ENCODE measurements around the gene ANKMY1. TPM values are rescaled to one million over a fixed set of nuclear protein-coding genes. Genes with fewer than 3 reads are reported as not detected.

ANKMY1 gene
- total RNA-seq, 4 donors from 2014 or later: 15.1 to 64.0 (median 27.5) TPM

DNA sequence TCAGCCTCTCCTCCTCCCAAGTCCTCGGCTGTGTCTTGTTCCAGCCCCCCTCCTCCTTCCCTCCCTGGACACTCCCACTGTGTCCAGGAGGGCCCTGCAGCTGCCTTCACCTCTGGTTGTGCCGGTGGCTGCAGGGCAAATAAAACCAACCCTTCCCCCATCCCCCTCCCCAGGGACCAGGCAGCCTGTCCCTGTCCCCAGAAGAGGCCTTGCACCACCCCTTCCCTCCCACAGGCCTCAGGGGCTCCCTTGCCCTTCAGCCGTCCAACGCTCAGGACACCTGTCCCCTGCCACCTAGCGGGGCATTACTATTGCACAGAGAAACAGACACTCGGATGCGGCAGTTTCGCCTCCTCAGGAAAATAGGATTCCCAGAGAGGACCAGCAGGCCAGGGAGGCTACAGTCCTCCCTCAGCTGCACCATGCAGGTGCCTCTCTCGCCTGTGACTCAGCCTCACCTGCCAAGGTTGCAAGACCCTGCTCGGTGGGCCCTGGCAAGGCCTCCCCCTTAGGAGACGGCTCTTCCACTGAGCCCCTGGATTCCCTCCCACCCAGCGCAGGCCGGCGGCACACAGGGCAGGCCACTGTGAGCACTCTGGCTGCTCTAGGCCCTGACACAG is 127.8 kb downstream of the ANKMY1 start:
- in situ Hi-C loops (cut with MboI; ENCODE audit: low pct_ligation_motif_present in 1 of 4, low pct_unique_long_range_greater_than_20kb in 1 of 4, low sequenced_read_pairs in 3 of 4): loop anchor here (10.0 to 25.0 kb wide), 3 partner anchors 193 to 205 kb away; no protein-coding TSS in a partner anchor
- H3K9me3 ChIP-seq: no peaks in the 10 kb centered on the region
- no peak for TF ChIP-seq EP300 (IDR thresholded peaks at IDR 0.05; ENCODE audit: low read depth)
- TF ChIP-seq POLR2A (IDR thresholded peaks at IDR 0.05): no peak
- no peak for TF ChIP-seq POLR2AphosphoS5 (IDR thresholded peaks at IDR 0.05)
- TF ChIP-seq, protein P1, sequence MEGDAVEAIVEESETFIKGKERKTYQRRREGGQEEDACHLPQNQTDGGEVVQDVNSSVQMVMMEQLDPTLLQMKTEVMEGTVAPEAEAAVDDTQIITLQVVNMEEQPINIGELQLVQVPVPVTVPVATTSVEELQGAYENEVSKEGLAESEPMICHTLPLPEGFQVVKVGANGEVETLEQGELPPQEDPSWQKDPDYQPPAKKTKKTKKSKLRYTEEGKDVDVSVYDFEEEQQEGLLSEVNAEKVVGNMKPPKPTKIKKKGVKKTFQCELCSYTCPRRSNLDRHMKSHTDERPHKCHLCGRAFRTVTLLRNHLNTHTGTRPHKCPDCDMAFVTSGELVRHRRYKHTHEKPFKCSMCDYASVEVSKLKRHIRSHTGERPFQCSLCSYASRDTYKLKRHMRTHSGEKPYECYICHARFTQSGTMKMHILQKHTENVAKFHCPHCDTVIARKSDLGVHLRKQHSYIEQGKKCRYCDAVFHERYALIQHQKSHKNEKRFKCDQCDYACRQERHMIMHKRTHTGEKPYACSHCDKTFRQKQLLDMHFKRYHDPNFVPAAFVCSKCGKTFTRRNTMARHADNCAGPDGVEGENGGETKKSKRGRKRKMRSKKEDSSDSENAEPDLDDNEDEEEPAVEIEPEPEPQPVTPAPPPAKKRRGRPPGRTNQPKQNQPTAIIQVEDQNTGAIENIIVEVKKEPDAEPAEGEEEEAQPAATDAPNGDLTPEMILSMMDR (IDR thresholded peaks at IDR 0.05): no peak
- no peak overlapping the region for H3K27ac ChIP-seq
- H3K36me3 ChIP-seq: no peaks in the 10 kb centered on the region
- no peak overlapping the region for H3K4me3 ChIP-seq
- intact Hi-C loops (cut with DNase I; ENCODE audit: low total_unique reads): no loop called here
- peaks cover 0 to 13% (median 7%) of the 10 kb centered on the region in 4 donors for H3K4me1 ChIP-seq
- no peak for DNase-seq
- 91% methylated on average over 14 of the region's 14 CpGs; no CpG with 5 or more reads in 1 of the 2 donors for WGBS, 2 donors (ENCODE audit: low coverage in 1 of 2)
- no peaks in the 10 kb centered on the region for H3K27me3 ChIP-seq

Small RNA genes within 50 kb of the gene (small RNA-seq; reads per million reads assigned to genes)
- 2.1 to 8.3 (median 5.8) reads per million in 4 donors for gene MIR149

Other genes starting within 250 kb of the ANKMY1 start
- 10 to 100 TPM; 10.4 to 31.8 (median 18.0) TPM for gene GPC1, start 122.3 kb downstream of the ANKMY1 start, total RNA-seq
- gene DUSP28, start 2.4 kb upstream of the ANKMY1 start, total RNA-seq: 10 to 100 TPM in 1 of 4 donors, 1 to 10 TPM in 3; 3.4 to 10.8 (median 6.2) TPM
- gene RNPEPL1, start 10.5 kb upstream of the ANKMY1 start, total RNA-seq: 100 to 1,000 TPM; 118 to 208 (median 151) TPM
- gene CAPN10, start 28.7 kb upstream of the ANKMY1 start, total RNA-seq: 100 to 1,000 TPM in 1 of 4 donors, 10 to 100 TPM in 3; 41.9 to 118 (median 48.7) TPM
- 100 to 1,000 TPM in 3 of 4 donors, 10 to 100 TPM in 1; 91.1 to 244 (median 136) TPM for gene GPR35, start 67.5 kb upstream of the ANKMY1 start, total RNA-seq
- 1 to 10 TPM in 1 of 4 donors, under 1 TPM in 1, not detected in 2; 0.55 to 1.5 TPM for gene AQP12B, start 124.9 kb upstream of the ANKMY1 start, total RNA-seq
- not detected for gene AQP12A, start 133.9 kb upstream of the ANKMY1 start, total RNA-seq